Stimulated activated naive CD4-positive, alpha-beta T cell (primary cell): ENCODE measurements around the gene WDFY2.
"Not testable (repeated sequence)": the region's sequence is repeated elsewhere in the genome, so short reads cannot be mapped to it uniquely, and the experiment has no call there.

Experiments used
- DNase-seq, 6 experiments: peaks; one replicate each; lab custom pipeline; 2025; lab: John Stamatoyannopoulos, UW

Gene WDFY2, protein sequence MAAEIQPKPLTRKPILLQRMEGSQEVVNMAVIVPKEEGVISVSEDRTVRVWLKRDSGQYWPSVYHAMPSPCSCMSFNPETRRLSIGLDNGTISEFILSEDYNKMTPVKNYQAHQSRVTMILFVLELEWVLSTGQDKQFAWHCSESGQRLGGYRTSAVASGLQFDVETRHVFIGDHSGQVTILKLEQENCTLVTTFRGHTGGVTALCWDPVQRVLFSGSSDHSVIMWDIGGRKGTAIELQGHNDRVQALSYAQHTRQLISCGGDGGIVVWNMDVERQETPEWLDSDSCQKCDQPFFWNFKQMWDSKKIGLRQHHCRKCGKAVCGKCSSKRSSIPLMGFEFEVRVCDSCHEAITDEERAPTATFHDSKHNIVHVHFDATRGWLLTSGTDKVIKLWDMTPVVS

DNA sequence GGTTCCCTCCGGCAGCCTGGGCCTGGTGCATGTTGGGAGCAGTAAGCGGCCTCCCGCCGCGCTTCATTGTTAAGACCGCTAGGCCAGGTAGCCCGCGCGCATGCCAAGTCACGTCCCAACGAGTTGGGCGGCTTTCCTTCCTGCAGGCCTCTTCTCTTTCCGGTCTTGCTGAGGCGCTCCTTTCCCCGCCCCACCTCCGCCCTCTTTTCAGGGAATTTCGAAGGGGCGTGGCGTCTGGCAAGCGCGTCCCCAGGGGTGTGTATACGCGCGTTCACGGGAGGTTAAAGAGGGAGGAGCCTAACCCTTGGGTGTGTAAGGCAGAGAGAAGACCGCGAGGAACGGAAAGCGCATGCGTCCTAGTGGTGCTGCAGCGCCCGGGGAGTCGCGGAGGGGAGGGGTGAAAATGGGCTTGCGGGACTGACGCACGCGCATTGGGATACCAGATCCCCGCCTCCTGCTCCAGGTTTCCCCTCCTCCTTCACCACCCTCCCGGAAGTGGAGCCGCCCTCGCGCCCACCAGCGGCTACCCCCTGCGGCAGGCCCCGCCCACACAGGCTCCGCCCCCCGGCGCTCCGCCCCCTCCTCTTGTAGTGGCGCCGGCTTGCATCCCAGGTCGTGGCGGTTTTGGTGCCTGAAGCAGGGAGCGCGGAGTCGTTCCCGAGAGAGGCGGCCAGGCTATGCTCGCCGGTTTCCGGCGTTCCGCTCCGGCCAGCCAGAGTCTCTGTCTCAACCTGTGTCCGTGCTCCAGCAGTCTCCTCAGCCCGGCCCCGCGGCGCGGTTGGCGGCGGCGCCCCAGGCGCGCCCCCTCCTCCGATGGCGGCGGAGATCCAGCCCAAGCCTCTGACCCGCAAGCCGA lies at the start of gene WDFY2:
Gene WDFY2, plus strand, starts transcription at position 588 of the 856 bp plus-strand sequence. Its CDS starts 226 bp downstream, at position 814.
- DNase-seq: peak; percentile 98 to 100 (median 99)

DNA sequence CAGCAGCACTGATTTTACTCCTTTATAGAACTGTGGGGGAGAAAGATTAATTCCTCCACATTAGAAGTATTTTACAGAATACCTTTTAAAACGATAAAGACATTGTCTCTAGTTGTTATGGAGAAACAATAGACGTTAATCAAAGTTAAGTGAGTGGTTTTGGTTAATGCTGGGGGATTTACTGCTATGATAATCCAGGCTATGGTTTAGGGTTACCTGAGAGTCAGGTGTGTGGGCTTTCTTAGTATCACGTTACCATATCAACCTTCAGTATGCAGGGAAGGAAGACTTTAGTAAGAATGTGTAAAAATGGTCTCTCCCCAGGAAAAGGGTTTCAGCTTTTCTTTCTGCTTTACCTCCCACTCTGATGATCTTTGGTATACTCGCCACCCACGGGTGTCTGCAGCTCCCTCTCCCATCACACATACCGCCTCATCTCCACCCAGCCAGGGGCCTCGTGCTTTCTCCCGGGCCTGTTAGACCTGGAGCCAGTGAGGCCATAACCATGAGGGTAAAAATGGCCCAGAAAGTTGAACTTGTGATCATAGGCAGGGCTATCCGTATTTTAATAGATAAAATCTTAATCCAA lies 45.6 kb upstream of the WDFY2 start:
- DNase-seq: no peak

DNA sequence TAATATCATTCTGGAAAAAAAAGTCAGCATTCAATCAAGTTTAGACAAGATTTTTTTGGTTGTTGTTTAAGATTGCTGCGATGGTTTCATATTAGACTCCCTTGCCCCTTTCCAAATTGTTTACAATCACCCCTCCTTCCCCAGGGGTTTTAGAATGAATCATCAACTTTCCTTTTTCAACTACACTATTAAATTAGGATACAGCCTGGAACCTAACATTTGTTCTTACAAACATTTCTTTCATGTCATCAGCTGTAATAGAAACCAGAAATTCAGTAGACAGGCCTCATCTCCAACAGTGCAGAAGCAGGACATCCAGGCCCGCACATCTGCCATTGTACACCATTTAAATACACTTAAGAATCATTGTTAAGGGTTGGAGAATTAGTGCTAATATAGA lies 44.4 kb upstream of the WDFY2 start:
- no peak for DNase-seq

DNA sequence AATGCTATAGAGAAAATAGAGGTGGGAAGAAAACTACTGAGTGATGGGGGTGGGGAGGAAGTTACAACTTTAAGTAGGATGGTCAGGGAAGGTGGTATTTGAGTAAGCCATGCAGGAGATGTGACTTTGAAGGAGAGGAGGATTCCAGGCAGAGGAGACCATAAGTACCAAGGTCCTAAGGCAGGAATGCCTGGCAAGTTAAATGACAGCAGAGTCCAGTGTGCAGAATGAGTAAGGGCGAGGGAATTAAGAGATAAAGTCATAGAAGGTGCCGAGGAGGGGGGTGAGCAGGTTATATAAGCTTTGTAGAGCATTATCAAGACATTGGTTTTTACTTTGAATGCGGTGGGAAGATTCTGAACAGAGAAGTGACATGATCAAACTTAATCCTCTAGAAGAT lies 43.2 kb upstream of the WDFY2 start:
- DNase-seq: no peak

DNA sequence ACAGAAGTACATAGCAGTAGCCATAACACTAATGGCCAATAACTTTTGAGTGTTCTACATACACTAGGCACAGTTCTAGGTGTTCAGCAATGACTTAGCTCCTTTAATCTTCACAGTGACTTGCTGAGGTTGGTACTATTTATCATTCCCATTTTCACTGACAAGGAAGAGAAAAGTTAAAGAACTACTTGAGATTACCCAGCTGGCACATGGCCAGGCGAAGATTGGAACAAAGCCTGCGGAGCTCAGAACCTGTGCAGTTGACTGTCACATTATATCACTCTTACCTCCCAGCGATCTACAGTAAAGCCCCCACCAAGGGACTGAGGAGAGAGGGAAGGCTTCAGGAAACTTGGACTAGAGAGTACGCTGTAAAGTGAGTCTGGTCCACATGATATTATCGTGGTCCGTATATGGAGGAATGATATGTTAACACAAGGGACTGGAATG lies 42.4 kb upstream of the WDFY2 start:
- no peak for DNase-seq

DNA sequence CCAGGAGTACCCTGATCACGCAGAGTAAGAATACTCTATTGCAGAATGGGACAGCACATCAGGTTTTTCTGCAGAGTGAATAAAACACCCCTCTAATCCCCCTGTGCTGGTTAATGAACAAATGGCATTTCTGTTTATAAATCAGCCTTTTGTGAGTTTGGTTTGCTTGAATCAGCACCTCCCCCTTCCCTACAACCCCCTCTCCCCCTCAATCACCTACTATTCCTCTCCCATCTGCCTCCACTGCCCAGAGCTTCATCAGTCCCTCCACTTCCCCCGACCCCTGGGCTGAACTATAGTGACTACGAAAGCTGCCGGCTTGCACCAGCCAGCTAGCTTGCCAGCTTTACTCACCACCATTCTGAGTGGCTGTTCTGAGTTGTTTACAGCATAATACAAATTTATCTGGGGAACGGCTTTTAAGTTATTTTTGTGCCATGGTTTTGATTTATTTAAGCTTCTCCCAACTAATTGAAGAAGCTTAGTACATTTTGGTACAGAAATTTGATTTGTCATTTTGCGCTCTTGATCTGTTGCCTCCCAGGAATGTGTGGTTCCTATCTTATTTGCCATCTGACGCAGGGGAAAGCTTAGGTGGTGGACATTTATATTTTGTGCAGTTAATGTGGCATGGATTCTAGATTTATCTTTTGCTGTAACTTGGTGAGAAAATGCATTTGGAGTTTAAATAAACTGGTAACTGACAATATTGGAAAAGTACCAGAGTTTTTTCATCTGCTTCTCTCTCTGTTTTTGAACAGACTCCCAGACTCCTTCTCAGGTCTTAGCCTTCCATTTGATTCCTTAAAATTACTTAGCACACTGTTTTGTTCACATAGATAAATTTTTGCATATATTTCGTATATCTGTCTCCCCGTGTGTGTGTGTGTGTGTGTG lies 41.7 kb upstream of the WDFY2 start:
- no peak for DNase-seq

DNA sequence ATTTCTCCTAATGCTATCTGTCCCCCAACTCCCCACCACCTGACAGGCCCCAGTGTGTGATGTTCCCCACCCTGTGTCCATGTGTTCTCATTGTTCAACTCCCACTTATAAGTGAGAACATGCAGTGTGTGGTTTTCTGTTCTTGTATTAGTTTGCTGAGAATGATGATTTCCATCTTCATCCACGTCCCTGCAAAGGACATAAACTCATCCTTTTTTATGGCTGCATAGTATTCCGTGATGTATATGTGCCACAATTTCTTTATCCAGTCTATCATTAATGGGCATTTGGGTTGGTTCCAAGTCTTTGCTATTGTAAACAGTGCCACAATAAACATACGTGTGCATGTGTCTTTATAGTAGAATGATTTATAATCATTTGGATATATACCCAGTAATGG lies 38.8 kb upstream of the WDFY2 start:
- DNase-seq: not testable (repeated sequence)

DNA sequence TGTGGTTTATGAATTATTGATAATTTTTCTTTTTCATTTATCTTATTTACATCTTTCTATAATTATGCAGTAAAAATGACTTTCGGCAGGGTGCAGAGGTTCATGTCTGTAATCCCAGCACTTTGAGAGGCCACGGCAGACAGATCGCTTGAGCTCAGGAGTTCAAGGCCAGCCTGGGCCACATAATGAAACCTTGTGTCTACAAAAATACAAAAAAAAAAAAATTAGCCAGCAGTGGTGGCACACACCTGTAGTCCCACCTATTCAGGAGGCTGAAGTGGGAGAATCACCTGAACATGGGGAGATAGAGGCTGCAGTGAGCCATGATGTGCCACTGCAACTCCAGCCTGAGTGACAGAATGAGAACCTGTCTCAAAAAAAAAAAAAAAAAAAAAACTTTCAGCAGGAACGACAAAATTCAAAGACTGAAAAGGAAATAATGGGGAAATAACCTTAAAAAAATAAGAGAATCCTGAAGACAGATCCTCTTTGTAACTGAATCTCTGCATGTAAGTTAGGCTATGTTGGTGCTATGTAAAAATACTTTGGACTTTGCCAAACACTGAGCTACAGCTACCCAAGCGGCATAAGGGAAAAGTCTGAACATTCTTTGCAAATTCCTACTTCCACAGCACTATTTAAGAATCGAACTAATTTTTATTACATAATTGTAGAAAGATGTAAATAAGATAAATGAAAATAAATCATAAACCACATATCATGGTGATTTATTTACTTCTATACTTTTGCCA lies 36.7 kb upstream of the WDFY2 start:
- DNase-seq: no peak

DNA sequence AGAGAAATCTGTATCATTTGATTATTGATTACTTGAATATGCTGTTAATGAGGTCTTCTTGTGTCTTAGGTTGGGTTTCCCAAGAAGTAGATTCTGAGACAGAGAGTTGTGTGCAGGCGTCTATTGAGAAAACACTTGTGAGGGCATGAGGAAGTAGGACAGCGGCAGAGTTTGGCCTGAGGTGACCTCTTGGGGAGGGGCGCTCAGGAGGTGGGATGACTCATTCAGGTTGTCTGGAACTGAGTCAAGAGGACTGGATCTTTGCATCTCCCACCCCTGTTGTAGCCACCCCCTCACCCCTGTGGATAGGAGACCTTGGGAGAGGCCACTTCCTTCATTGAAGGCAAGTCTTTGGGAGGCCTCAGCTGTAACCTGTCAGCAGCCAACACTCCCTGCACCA lies 35.2 kb upstream of the WDFY2 start:
- no peak for DNase-seq

DNA sequence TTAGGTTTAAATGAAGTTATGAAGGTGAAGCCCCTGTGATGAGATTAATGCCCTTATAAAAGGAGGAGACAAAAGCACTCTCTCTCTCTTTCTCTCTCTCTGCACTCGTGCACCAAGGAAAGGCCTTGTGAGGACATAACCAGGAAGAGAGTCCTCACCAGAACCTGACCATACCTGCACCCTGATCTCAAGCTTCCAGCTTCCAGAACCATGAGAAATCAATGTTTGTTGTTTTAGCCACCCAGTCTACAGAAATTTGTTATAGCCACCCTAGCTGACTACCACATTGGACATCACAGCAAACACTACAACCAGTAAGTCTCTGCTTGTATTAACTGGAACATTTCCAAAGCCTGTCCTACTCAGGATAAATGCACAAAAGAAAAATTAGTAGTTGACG lies 34.7 kb upstream of the WDFY2 start:
- DNase-seq: no peak

DNA sequence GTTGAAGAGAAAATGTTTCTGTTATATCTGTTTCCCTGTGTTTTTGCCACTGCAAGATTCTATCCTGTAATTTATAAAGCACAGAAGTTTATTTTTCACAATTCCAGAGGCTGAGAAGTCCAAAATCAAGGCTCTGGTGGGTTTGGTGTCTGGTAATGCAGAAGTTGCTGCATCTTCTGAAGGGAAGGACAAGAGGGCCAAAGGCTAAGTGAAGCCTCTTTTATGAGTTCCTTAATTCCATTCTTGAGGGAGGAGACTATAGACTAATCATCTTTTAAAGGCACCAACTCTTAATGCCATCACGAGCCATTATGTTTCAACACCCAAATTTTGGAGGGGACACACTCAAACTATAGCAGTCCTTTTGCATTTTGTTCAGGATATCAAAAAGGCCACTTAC lies 34.1 kb upstream of the WDFY2 start:
- DNase-seq: no peak

DNA sequence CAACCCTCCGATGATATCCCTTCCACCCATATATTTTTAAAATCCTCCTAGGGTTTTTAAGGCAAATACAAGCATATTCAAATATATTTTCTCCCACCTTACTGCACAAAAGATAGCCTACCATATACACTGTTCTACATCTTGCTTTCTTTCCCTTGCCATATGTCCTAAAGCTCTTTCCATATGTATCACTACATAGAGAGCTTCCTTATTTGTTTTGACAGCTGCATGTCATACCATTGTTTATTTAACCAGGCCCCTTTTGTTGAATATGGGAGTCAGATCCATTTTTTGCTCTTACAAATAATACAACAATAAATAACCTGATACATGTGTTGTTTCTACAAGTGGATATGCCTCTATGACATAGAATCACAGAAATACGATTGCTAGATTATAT lies 32.8 kb upstream of the WDFY2 start:
- DNase-seq: no peak

DNA sequence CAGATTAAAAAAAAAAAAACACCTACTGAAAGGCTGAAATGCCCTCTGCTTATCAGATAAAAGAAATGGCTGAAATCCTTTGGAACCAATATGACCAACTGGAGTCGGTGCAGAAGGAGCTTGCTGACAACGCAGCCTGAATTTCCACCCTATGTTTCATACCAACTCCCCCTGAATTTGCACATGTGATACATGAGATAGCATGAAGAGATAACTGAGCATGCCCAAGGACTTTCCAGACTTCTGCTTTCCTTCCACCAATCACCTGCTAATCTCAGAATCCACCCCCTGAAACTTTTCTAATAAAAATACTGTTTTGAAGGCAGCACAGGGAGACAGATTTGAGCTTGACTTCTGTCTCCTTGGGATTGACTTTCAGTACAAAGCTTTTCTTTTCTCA lies 32.2 kb upstream of the WDFY2 start:
- no peak for DNase-seq

DNA sequence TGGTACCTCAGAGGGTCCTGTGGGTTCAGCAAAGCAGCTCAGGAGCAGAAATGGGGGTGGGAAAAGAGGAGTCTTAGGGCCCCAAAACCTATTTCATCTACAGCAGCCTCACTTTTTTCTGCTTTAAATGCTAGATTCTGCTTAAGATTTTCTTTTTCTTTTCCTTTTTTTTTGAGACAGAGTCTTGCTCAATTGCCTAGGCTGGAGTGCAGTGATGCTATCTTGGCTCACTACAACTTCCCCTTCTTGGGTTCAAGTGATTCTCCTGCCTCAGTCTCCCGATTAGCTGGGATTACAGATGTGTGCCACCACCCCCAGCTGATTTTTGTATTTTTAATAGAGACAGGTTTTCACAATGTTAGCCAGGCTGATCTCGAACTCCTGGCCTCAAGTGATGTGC lies 30.7 kb upstream of the WDFY2 start:
- DNase-seq: no peak

DNA sequence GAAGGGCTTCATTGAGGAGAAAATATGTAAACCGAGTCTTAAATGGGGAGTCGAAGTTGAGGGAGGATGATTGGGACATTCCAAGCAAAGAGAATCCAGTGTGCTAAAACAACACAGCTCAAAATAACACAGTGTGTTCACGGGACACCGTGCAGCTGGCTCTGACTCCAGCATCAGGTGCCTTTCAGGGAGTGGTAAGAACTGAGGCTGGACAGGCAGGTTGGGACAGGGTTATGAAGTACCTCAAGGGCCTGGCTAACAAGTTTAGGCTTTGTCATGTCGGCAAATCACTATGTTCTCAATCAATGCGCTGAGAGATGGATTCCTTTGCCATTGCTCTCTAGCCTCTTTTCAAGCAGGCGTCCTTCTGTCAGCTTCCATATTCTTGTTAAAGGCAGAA lies 27.5 kb upstream of the WDFY2 start:
- no peak for DNase-seq

DNA sequence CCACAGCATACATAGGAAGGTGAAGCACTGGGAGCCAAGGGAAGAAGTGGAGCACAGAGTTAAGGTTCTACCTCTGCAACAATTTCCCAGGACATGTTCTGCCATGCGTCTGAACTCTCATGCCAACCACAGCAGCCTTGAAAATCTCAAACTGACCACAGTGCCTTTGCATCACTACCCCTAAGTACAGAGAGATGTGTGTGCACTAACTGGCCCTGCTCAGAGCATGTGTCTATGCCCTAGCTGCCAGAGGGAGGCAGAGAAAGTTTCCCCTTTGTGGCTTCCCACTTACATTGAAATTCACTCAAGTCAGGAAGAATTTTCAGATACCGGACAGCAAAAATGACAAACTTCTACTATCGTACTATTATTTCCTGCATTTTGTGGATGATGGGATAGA lies 26.8 kb upstream of the WDFY2 start:
- no peak for DNase-seq

DNA sequence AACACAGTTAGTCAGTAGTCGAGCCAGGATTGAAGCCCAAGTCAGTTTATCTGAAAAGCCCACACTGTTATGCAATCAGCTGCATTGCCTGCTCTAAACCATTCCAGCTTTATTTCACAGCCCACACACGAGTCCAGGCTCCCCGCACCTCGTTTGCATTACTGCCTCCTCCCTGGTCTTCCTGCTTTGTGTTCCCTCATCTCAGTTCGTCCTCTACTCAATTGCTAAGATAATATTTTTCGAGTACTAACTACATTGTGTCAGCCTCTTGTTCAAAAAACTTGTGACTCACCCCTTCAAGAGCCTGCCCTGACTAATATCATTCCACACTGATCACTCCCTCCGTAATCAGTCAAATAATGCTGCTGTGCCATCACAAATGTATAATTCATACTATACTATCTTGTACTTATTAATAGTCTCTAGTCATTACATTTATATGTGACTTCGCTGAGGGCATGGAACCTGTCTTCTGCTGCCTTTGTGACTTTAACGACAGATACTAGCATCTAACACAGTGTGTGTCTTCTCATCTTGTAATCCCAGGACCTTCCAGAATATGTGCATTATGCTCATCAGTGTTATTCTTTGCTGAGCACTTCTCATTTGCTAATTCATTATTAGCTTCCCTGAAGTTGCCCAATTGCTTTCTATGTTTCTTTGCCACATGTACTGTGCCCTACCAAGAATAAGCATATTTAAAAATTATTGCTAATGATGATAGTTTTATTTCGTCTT lies 26.2 kb upstream of the WDFY2 start:
- DNase-seq: no peak

DNA sequence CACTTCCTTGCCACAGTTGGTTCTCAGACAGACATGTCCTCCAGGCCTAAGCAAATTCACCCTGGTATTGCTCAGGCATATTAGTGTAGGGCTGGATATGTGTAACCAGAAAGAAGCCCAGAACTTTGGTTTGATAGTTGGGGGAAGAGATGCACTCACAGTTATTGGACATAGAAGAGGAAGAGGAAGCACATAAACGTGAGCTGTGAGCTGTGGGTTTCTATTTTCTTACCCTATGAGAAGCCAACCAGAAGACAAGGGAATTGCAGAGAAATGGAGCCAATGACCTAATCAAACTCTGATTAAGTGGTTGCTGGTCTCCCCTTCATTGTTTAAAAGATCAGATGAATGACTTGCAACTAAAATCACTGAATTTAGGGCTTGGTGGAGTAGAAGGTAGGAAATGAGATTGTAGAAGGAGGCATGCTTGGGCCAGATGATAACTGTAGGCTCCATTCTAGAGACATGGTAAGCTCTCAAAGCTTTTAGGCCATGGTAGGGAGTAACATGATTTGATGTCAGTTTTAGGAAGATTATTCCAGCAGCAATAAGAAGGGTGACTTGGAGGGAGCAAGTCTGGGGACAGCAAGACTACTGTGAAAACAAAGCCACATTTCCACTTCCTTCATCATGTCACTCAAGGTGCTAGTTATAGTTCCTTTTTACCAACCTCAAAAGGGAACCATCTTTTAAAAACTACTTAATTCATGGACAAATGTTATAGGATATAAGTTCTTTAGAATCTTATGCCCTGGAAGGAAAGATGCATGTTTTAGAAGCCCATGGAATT lies 24.1 kb upstream of the WDFY2 start:
- no peak for DNase-seq

DNA sequence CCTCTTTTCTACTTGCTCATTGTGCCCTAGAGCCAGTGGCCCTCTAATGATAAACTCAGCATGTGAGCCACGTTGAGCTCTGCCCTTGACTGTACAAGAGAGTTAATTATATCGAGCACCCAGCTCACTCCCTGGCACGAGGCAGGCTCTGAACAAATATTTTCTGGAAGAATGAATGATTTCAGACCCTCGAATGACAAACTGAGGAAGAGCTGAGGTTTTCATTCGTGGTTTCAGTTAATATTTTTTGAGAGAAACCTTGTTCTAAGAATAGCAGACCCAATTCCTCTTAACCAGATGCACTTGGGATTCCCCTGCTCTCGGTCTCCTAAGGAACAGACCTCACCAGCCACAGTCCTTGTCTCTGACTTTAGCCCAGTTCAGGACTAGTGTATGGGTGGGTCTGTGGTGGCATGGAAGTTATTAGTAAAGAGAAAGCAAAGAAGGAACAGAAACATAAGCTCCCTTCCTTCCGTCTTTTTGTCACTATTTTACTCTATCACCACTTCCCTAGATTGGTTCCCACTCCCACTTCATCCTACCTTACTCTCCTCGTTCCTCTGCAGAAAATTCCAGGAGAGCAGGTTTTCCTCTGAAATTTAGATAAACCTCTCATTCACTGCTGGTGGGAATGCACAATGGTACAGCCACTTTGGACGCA lies 22.1 kb upstream of the WDFY2 start:
- no peak for DNase-seq
